Stimulated activated CD8-positive, alpha-beta memory T cell treated with anti-CD3 and anti-CD28 coated beads, Interleukin-12 subunit alpha, Interleukin-12 subunit beta, amount 100 ng/mL, for 24 hours (primary cell): ENCODE measurements around the gene CEP152.
"Not testable (repeated sequence)": the region's sequence is repeated elsewhere in the genome, so short reads cannot be mapped to it uniquely, and the experiment has no call there.

Experiments used
- DNase-seq: peaks from one replicate; pipeline ENCODE4 v3.0.0-alpha.2; 2020; ENCODE audit errors: extremely low read depth

CEP152 gene

GRCh38 chr15:48811325-48811958 lies 573 bp upstream of the CEP152 start:
- no peak for DNase-seq

DNA sequence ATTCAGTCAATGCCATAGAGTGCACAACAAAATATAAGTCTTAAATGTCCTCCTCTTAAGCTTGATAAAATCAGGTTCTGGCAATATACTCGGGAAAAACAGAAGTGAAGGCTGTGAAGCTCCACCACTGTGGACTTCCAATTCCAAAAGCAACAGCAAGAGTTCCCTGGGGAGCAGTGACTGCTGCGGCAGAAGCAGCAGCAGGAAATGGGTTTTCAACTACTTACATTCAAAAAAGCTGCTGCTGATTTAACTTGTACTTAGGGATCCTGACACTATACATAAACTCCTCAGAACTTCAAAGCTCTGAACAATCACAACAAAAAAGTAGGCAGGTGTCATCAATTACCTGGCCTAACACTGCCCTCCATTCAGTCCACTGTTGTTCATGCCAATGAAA lies 4.7 kb downstream of the CEP152 start:
- DNase-seq: no peak

GRCh38 chr15:48805591-48805990 lies 5.3 kb downstream of the CEP152 start:
- DNase-seq: no peak

DNA sequence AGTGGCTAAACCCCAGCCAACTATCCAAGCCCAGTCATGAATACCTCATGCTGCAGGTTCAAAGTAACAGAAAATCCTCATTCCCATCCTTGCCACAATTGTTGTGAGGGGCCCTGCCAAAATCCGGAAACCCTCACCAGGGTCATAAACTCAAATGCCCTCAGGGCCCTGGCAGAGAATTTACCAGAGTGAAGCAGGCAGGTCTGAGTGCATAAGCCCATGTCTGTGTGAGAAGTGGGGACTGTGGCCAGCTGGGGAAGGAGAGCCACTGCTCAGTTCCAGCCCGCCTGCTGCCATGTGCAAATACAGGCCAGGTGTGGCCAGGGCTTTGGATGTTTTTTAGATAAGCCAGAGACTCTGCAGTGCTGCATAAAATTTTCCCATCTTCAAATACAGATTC lies 7.0 kb downstream of the CEP152 start:
- DNase-seq: no peak

DNA sequence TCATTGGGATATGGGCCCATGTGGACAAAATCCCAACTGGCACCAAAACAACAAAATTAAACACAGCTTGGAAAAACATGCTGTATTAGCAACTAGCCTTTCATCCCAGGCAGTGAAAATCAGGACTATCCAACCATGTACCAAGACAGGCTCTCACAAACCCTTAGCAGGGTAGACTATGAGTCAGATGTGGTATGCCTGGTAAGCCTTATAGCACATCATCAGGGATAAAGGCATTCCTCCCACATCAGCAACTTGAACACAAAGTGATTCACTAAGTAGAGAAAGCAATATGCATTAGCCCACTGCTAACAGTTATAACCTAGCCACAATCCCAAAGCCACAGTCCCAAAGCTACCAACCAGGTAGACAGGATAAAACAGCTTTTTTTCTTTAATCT lies 8.0 kb downstream of the CEP152 start:
- no peak for DNase-seq

GRCh38 chr15:48802257-48802656 lies 8.6 kb downstream of the CEP152 start:
- no peak for DNase-seq

- DNase-seq: no peak
These were observed 9.9 kb downstream of the CEP152 start for GRCh38 chr15:48800811-48801455.

- DNase-seq: no peak
These were observed 10.6 kb downstream of the CEP152 start for GRCh38 chr15:48800245-48800644.

DNA sequence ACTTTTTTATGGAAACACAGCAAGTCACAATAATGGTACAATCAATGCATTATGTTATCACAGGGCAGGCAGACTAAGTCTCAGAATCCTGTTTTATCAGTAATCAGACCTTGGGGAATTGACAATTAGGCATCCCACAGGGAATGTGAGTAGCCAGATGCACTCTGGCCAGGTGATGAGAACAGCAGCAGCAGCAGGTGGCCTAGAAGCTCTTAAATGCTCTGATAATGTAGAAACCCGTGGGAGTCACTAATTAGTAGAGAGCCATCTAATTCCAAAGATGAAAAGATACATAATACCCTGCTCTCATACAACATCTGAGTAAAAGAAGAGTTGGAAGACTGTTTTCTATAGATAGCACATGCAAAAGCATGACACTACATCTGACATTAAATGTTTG lies 12.6 kb downstream of the CEP152 start:
- DNase-seq: no peak

DNA sequence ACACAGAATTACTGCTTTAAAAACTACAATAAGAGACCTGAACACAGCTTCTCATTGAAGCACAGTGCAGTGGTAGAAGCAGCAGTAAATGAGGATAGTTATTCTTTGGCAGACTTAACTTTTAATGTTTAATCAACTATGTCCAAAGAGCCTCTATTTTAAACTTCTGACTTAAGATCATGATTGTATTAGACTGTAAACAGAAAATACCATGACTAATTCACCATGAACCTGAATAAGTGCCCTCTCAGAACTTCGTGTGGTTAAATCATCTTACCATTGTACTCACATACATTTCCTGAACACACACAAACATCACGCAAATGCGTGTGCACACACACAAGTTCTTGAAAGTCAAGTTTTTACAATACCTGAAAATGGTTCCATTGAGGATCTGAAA lies 13.9 kb downstream of the CEP152 start:
- DNase-seq: no peak

DNA sequence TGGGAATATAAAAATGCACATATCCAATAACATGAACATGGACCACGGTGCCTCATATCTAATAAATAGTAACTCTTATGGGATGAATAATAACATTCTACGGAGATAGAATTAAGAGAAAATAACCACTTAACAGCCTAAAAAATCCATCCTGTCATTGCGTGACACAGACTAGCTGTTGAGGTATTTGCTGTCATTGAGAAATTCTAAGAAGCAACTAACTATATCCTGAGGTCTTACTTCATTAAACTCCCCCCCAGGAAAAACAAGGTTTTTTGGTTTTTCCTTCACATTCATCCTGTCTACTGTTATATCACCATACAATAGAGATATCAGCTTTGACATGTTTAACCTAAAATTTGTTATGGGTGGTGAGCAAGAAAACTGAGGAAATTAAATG lies 14.3 kb downstream of the CEP152 start:
- no peak for DNase-seq

DNA sequence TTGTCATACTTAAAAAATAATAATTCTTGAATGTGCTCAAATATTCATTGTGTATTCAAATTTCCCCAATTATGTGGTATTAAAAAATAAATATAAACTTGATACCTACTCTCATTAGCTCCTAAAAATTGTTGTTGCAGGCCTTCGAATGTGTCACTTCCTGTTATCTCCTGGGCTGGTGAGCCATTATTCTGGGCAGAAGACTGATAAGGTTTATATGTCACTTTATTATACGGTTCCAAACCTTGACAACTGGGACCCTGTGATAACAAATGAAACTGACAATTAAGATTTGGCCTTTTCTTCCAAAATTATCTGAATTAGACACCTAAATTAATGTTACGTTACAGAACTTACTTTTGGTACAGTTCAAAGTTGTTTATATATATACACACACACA lies 15.0 kb downstream of the CEP152 start:
- no peak for DNase-seq

GRCh38 chr15:48794697-48795134 lies 16.2 kb downstream of the CEP152 start:
- no peak for DNase-seq

- no peak for DNase-seq
These were observed 18.5 kb downstream of the CEP152 start for GRCh38 chr15:48792408-48792807.

DNA sequence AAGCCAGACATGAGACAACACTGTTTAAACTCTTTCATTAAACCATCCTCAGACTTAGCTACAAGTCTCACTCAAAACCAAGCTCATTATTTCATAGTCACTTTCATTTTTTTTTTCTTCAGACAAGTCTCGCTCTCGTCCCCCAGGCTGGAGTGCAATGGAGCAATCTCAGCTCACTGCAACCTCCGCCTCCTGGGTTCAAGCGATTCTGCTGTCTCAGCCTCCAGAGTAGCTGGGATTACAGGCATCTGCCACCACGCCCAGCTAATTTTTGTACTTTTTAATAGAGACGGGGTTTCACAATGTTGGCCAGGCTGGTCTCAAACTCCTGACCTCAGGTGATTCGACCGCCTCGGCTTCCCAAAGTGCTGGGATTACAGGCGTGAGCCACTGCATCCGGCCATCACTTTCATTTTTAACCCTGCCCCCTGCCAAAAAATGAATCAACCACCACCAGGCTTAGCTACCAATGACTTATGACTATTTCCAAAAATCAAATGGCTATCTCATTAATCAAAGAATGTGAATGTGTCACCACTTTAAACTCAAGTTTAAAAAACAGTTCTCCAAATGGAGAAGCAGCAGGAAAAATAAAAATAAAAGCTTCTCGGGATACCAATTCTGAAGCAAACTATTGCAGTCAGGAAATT lies 20.3 kb downstream of the CEP152 start:
- not testable (repeated sequence) for DNase-seq

DNA sequence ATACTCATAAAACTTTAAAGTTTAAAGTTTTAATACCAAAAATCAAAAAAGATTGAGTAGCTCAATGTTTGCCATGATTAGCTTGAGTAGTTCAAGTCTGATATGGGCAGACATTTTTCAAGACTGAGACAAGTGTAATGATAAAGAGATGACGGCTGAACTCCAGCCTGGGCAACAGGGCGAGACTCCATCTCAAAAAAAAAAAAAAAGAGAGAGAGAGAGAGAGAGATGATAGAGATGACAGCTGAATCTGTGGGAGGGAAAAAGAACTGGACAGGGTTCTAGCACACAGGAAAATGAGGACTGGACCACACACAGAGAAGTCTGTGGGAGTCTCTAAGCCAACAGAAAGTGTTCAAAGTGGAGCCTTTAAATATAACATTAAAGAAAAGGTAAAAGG lies 25.2 kb downstream of the CEP152 start:
- DNase-seq: no peak

DNA sequence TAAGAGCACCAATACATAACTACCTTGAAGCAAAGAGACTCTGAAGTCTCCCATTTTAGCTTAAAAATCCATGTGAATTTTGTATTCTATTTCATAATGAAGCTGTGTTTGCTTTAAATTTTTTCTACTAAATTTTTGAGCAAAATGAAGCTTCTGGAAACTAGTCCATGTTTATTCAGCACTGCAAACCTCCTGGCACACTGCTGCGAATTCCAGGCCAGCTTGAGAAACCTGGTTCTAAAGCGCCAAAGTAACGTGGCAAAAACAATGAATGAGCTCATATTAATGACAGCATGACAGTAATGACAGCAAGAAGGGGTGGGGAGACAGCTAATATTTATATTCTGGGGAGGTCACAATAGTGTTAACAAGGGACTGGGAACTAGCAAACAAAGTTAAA lies 25.7 kb downstream of the CEP152 start:
- no peak for DNase-seq

DNA sequence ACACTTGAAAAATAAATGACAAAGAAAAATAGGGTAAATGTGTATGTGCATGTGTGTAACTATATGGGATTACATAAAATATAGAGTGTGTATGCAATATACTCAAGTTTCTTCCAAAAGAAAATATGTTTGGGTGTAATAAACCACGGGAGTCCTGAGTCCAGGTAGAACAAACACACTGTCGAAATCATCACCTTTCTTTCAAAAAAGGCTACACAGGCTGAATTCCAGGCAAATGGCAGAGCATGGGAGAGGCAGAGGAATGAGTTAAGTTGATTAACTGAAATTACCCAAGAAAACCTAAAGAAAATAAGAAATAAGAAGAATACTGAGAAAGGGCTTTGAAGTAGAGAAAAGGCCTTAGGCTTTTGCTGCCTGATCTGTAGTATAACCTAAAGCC lies 26.1 kb downstream of the CEP152 start:
- no peak for DNase-seq

DNA sequence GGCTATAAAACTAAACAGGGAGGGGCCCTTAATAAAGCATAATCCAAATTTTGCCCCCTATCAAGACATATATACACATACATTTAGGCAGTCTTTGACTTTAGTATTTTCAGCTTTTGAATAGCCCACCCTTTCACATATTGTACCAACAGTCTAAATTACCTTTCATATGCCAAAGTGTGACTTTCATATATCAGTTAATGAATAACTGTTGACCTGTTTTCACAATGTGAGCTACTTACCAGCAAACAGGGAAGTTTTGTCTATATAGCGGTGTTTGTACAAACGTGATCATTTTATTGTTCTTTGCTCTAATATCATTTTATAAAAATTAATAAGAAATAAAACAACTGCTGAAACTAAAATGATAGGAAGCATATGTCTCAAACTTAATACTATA lies 28.0 kb downstream of the CEP152 start:
- no peak for DNase-seq

- DNase-seq: no peak
These were observed 29.3 kb downstream of the CEP152 start for GRCh38 chr15:48781481-48782081.

DNA sequence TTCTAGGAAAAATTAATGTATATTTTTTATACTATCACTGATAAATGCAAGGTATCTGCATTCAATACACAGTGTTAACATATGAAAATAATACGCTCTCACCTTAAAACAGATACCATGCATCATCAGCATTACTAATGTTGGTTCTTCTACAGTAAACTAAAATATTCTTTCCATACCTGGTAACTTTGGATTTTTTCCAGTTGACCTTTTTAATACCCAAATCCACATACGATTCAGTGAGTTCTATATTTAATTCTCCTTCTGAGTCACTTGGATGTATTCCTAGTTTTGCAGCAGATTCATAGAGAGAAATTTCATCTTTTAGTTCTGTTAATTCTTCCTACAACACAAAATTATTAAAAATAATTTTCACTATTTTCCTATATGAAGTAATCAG lies 29.9 kb downstream of the CEP152 start:
- DNase-seq: no peak

DNA sequence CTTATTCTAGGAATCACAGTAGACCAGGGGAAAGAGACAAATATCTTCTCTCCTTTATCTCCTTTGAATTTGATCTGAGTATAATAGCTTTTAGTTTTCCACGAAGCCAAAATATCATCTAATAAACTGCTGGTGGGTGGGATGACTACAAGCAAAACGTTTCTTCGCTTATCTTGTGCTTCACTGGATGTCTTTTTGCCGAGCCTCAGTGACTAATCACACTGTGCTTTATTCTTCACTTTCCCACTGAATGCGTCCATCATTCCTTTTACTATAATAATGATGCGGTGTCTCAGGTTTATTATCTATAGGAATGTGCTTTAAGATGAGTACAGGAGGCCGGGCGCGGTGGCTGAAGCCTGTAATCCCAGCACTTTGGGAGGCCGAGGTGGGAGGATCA lies 32.5 kb downstream of the CEP152 start:
- no peak for DNase-seq
